Stimulated activated memory B cell treated with anti-CD40 and anti-IgM and Interleukin-4, amounts not matched to agents 10 μg/mL and 1 μg/mL and 100 μg/mL, for 72 hours (primary cell): ENCODE measurements around the gene EWSR1.

Experiments used
- ATAC-seq: fragments of 150-1000 bp; cut with Tn5 transposase; 2 replicates; pipeline ENCODE4 v1.10.0; 2021
- H3K27ac Mint-ChIP-seq: one replicate; pipeline ENCODE4 v1.8.0; 2022; ENCODE audit warnings: mild to moderate bottlenecking, mixed read lengths
- H3K27me3 Mint-ChIP-seq: one replicate; pipeline ENCODE4 v1.8.0; 2022; ENCODE audit warnings: mixed read lengths
- H3K36me3 Mint-ChIP-seq: one replicate; pipeline ENCODE4 v1.8.0; 2022; ENCODE audit warnings: mixed read lengths
- H3K4me1 Mint-ChIP-seq: one replicate; pipeline ENCODE4 v1.8.0; 2022; ENCODE audit warnings: mixed read lengths
- H3K4me3 Mint-ChIP-seq: one replicate; pipeline ENCODE4 v1.8.0; 2022; ENCODE audit warnings: mild to moderate bottlenecking, moderate library complexity, mixed read lengths
- H3K9me3 Mint-ChIP-seq: one replicate; pipeline ENCODE4 v1.8.0; 2022; ENCODE audit warnings: mixed read lengths

Gene EWSR1

DNA sequence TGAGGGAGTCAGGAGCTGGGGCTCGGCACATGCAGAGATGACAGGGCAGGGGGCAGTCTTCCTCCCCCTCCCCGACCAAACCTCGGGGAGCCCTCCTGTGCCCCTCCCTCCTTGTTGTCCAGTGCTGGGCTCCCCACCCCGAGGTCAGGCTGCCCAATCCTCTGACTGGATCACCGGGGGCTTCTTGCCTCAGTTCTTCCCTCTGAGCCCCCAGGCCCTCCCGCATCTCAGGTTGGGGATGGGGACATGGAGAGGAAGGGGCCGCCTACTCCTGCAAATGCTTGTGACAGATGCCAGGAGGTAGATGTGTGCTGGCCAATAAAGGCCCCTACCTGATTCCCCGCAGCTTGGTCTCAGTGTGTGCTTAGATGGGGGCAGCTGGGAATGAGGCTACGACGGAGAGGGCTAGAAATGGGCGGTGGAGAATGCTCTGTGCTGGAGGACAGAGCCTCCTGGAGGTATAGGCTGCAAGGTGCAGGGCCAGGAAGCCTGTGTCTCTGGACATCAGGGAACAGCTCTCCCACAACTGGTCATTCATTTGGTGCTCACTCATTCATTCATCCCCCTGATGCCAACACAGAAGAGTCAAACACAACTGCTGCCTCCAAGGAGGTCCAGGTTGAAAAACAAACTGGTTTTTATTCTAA, 8.7 kb upstream of the EWSR1 start:
- no peak for ATAC-seq
- H3K27ac Mint-ChIP-seq: no peak overlapping the region

DNA sequence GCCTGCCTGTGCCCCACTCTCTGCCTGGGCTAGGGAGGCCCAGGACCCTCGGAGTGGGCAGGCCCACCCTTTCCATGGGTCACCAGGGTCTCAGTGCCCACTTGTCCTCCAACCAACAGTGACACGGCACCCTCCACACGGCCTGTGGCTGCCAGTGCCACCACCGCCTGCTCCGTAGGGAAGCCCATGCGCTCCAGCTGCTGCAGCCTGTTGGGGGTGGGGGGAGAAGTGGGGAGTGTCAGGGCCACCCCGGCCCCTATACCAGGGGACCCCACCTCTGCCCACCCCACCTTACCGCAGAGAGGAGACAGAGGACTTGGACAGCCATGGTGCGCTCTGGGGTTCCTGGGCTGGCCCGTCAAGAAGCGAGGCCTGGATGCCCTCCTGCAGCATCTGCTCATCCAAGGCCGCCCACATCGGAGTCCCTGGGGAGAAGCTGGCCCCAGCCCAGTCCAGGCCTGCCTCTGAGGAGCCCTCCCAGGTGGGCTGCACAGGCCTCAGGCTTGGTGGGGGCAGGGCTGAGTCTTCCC, 8.0 kb upstream of the EWSR1 start:
- Mint-ChIP-seq H3K36me3 (peaks cover 7% of the 10 kb centered on the region), H3K9me3 (no peaks in the 10 kb centered on the region), H3K4me3 (no peak overlapping the region), H3K27ac (no peak overlapping the region), H3K27me3 (peaks cover 3% of the 10 kb centered on the region), H3K4me1 (peaks cover 7% of the 10 kb centered on the region)
- peak; percentile 50 for ATAC-seq

More for the DNA sequence above, 8.7 kb upstream of the EWSR1 start:
- peaks cover 7% of the 10 kb centered on the region for H3K4me1 Mint-ChIP-seq
- no peak overlapping the region for H3K4me3 Mint-ChIP-seq
- H3K9me3 Mint-ChIP-seq: no peaks in the 10 kb centered on the region
- H3K36me3 Mint-ChIP-seq: peaks cover 7% of the 10 kb centered on the region
- H3K27me3 Mint-ChIP-seq: peaks cover 10% of the 10 kb centered on the region

GRCh38 chr22:29260601-29261315, 7.3 kb upstream of the EWSR1 start:
- ATAC-seq: peak; percentile 21
- no peak overlapping the region for H3K27ac Mint-ChIP-seq
- H3K36me3 Mint-ChIP-seq: peaks cover 7% of the 10 kb centered on the region
- H3K4me1 Mint-ChIP-seq: peaks cover 7% of the 10 kb centered on the region
- no peaks in the 10 kb centered on the region for H3K9me3 Mint-ChIP-seq
- H3K27me3 Mint-ChIP-seq: no peaks in the 10 kb centered on the region
- H3K4me3 Mint-ChIP-seq: no peak overlapping the region

DNA sequence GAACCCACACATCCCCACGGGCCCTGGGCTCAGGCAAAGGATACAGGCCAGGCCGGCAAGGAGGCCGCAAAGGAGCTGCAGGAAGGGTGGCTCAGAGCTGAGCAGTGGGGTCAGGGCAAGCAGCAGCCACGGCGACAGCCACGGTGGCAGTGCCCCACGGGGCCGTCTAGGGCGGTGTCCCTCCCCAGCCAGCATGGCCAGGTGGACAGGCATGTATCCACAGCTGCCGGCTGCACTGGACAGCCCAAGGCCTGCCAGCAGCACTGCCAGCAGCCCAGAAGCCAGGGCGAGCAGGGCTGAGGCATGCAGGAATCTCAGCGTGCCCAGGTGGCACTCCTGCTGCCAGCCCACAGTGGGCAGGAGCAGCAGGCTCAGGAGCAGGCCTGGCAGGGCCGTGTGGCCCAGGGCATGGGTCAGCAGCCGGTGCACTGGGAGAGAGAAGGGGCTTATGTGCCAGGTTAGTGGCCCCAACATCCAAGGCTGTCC, 4.2 kb upstream of the EWSR1 start:
- Mint-ChIP-seq H3K27me3 (no peaks in the 10 kb centered on the region), H3K36me3 (peaks cover 13% of the 10 kb centered on the region)

DNA sequence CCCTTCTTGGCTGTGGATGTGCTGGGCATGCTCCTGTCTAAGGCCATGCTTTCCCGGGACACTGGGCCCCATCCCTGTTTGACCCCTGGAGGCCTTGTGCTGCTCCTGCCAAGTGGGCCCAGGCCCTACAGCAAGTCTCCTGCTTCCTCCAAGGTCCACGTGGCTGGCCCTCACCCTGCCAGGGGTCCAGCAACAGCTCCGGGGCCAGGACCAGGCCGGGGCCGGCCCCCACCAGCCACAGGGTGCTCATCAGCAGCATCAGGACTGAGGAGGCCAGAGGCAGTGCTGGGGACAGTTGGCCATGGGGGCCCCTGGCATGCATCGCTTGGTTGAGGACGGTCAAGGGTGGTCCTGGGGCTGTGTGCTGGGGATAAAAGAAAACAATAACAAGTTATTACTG, 2.8 kb upstream of the EWSR1 start:
- Mint-ChIP-seq H3K27me3 (no peaks in the 10 kb centered on the region), H3K9me3 (no peaks in the 10 kb centered on the region), H3K4me3 (no peak overlapping the region), H3K36me3 (peaks cover 14% of the 10 kb centered on the region), H3K4me1 (peaks cover 31% of the 10 kb centered on the region), H3K27ac (no peak overlapping the region)
- no peak for ATAC-seq

More for the DNA sequence above, 4.2 kb upstream of the EWSR1 start:
- Mint-ChIP-seq H3K4me3 (no peak overlapping the region), H3K4me1 (peaks cover 17% of the 10 kb centered on the region), H3K9me3 (no peaks in the 10 kb centered on the region), H3K27ac (no peak overlapping the region)
- ATAC-seq: no peak

GRCh38 chr22:29265929-29266328, 2.1 kb upstream of the EWSR1 start:
- Mint-ChIP-seq H3K27ac (peak overlapping the region; percentile 98), H3K4me3 (no peak overlapping the region), H3K27me3 (no peaks in the 10 kb centered on the region), H3K4me1 (peaks cover 38% of the 10 kb centered on the region), H3K36me3 (peaks cover 18% of the 10 kb centered on the region), H3K9me3 (no peaks in the 10 kb centered on the region)
- ATAC-seq: no peak

GRCh38 chr22:29266564-29267461, 1.3 kb upstream of the EWSR1 start:
- H3K4me1 Mint-ChIP-seq: peaks cover 46% of the 10 kb centered on the region
- no peak for ATAC-seq
- peak overlapping the region; percentile 84 for H3K4me3 Mint-ChIP-seq
- no peaks in the 10 kb centered on the region for H3K27me3 Mint-ChIP-seq
- H3K27ac Mint-ChIP-seq: peak overlapping the region; percentile 98
- H3K36me3 Mint-ChIP-seq: peaks cover 23% of the 10 kb centered on the region
- no peaks in the 10 kb centered on the region for H3K9me3 Mint-ChIP-seq

GRCh38 chr22:29267462-29267857, 608 bp upstream of the EWSR1 start:
- Mint-ChIP-seq H3K4me1 (peaks cover 52% of the 10 kb centered on the region), H3K4me3 (peak overlapping the region; percentile 84), H3K27me3 (no peaks in the 10 kb centered on the region), H3K9me3 (no peaks in the 10 kb centered on the region), H3K36me3 (peaks cover 29% of the 10 kb centered on the region), H3K27ac (peak overlapping the region; percentile 98)
- peak; percentile 70 for ATAC-seq

DNA sequence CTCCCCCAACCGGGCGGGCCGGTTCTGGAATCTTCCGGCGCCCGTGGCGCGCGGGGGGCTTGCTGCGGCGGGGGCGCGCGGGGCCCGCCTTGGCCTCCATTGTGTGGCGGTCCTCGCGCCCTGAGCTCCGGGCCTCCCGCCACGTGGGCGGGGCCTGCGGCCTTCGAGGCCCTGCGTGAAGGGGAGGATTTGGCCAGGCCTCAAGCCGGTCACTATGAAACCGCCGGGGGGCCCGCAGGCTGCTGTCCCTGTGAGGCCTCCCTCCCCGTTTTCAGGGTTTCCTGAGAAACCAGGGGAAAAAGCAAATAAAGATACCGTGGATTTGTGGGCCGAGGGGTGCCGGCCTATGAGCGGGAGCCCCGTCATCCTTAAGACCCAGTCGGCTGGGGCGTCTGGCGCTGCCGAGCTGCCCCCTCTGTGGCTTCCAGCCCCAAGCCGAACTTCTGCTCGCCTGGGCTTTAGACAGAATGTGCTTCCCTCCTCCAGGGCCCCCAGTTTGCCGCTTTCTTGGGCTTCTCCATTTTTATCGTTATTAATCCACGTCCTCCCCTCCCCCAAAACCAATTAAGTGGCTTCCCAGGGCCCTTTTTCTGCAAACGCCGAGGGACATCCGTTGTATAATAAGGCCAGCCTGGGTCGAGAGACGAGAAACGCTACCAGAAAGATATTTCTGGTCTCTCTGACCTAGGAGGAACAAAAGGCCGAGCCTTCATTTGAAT, 602 bp downstream of the EWSR1 start:
- peak overlapping the region; percentile 84 for H3K4me3 Mint-ChIP-seq
- H3K36me3 Mint-ChIP-seq: peaks cover 36% of the 10 kb centered on the region
- H3K27me3 Mint-ChIP-seq: no peaks in the 10 kb centered on the region
- ATAC-seq: peak; percentile 63
- no peaks in the 10 kb centered on the region for H3K9me3 Mint-ChIP-seq
- peak overlapping the region; percentile 98 for H3K27ac Mint-ChIP-seq
- H3K4me1 Mint-ChIP-seq: peaks cover 61% of the 10 kb centered on the region

DNA sequence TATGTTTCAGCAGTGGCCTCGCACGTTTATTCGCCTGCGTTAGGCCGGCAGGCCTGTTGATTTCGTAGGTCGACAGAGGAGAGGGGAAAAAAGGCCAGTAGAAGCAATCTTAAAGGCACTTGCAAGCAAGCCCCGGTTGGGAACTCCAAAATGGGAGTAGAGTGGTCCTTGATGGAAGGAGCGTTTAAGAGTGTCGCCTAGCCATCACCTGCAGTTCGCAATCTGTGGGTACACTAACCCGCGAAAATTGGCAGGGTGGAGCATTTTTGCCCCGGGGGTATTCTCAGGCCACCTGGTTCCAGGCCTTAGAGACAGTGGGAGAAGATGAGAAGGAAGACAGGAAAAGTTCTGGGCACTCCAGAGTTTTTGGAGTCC, 1.1 kb downstream of the EWSR1 start:
- Mint-ChIP-seq H3K27ac (peak overlapping the region; percentile 98), H3K27me3 (no peaks in the 10 kb centered on the region), H3K9me3 (no peaks in the 10 kb centered on the region), H3K4me1 (peaks cover 62% of the 10 kb centered on the region), H3K4me3 (peak overlapping the region; percentile 84), H3K36me3 (peaks cover 41% of the 10 kb centered on the region)
- ATAC-seq: no peak

DNA sequence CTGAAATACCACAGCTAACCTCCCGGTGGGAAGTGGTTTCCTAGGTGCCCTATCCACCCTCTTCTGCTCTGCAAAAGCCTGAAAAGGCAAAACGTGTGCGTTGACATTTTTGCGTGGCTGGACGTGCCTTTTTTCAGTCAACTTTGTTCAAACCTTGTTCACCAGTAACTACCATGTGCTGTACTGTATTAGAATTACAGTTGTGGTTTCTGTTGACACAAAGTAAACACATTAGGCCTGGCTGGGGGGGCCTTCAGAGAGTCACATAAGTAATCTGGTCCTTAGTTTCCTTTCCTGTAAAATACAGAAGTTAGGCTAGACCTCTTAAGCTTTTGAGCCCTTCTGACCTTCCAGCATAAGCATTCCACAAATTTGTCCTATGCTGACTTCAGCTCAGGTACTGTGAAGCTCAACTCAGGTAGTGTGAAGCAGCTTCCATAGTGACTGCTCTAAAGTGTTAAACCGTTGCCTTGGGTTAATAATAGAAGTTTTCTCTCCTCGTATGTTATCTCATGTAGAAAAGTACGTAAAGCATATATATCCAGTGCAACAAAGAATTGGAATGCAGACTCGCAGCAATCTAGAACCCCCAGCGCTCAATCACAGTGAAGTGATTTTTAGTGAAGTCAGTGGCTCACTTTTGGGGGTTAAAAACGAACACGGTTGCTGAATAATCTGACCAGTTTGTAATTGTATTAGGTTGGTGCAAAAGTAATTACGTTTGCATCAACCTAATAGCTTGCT, 1.8 kb downstream of the EWSR1 start:
- Mint-ChIP-seq H3K4me3 (peak overlapping the region; percentile 84), H3K4me1 (peaks cover 67% of the 10 kb centered on the region), H3K36me3 (peaks cover 48% of the 10 kb centered on the region), H3K27me3 (no peaks in the 10 kb centered on the region), H3K27ac (peak overlapping the region; percentile 98), H3K9me3 (no peaks in the 10 kb centered on the region)
- no peak for ATAC-seq

DNA sequence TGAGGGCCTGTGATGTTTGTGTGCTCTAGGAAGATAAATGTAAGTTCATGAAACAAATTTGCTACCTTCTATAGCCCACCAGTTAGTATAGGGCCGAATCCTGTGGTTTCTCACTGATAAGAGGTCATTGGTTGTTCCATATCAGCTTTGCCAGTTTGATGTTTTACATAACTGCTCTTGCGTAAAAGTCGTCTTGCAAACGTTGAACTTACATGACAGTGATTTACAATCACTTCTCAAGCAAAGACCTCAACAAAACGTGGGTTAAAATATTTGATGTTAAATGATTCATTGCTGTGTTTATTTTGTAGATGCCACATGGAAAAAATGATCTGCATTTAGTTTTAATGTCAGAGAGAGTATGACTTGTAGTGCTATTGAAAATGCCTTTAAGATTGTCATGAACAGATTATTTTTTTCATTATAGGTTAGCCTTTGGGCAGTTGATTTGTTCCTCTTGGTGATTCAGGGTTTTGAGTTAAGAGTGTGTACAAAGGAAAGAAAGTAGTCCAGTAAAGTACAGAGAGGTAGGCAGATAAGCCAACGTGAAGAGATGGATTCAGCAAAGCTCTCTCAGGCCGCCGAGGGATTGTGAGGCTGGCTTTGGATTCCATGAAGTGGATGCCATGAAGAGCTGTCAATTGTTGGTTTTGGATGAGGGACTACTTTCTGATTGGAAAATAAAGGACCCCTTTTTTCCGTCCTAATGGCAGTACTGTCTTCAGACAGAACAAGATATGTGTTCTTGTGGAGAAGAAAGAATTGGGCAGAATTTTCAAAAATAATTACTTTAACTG, 2.6 kb downstream of the EWSR1 start:
- Mint-ChIP-seq H3K9me3 (no peaks in the 10 kb centered on the region), H3K4me1 (peaks cover 71% of the 10 kb centered on the region), H3K27me3 (no peaks in the 10 kb centered on the region), H3K4me3 (peak overlapping the region; percentile 84), H3K27ac (peak overlapping the region; percentile 53), H3K36me3 (peaks cover 52% of the 10 kb centered on the region)
- ATAC-seq: no peak

DNA sequence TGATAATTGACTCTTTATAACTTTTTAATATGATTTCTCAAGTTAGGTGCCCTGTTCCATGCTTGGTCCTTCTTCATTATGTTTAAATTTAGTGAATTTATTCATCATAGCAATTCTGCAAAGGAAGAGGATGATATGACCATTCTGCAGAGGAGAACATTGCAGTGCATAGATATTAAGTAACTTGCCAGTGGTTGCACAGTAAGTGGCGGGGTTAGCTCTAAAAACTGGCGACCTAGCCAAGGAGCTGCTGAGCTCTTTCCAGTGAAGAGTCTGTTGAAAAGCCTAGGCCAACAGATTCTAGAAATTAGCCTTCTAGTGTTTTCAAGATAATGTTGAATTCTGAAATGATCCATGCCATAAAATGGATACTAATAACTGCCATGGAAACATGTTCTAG, 4.6 kb downstream of the EWSR1 start:
- H3K4me1 Mint-ChIP-seq: peaks cover 61% of the 10 kb centered on the region
- H3K27me3 Mint-ChIP-seq: no peaks in the 10 kb centered on the region
- no peak overlapping the region for H3K4me3 Mint-ChIP-seq
- ATAC-seq: no peak
- no peaks in the 10 kb centered on the region for H3K9me3 Mint-ChIP-seq
- H3K36me3 Mint-ChIP-seq: peaks cover 65% of the 10 kb centered on the region
- H3K27ac Mint-ChIP-seq: no peak overlapping the region
